NCI-H2196 treated with DMSO at 0.1 percent for 48 hours (cell line): ENCODE results near the gene MDFIC2.
"Not testable (repeated sequence)": the region's sequence is repeated elsewhere in the genome, so short reads cannot be mapped to it uniquely, and the experiment has no call there.

ENCODE experiments used
- DNase-seq: peaks from one replicate; lab custom pipeline; 2025; ENCODE audit not compliant: unreplicated experiment; lab: John Stamatoyannopoulos, UW

The MDFIC2 gene

GRCh38 chr3:70312336-70312735, at the start of gene MDFIC2:
MDFIC2 (minus strand) TSS chr3:70312638; CDS start chr3:70311973, 665 bp downstream.
- DNase-seq: no peak

DNA sequence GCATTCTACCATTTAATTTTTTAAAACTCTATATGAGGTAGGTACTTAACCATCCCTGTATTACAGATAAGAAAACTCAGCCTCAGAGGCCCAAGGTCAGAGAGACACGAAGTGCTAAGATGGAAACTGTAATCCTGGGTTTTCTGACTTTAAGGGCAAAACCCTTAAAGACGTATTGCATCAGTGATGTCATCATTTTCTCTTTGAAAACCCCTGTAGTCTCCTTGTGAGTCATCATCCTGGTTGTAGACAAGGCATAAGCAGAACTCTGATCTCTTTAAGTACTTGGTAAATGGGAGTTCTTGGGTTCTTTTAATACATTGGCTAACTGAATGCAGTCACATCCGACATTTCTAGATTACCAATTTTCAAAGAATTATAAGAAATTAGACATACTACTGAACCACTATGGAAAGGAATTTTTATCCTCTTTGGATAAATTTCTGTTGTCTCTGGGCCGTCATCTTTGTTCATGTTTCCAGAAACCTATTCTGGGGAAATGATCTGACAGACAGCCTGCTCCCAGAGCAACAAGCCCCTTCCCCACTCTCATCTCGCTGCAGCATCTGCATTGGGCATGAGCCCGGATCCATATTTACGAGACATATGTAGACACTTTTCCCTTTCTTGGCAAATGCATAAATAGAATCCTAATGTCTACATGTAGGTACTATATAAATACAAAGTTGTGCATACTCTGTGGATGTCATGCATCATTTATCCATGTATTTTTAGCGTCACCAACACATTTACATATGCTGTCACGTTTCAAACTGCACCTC, 48.7 kb upstream of the MDFIC2 start:
- no peak for DNase-seq

DNA sequence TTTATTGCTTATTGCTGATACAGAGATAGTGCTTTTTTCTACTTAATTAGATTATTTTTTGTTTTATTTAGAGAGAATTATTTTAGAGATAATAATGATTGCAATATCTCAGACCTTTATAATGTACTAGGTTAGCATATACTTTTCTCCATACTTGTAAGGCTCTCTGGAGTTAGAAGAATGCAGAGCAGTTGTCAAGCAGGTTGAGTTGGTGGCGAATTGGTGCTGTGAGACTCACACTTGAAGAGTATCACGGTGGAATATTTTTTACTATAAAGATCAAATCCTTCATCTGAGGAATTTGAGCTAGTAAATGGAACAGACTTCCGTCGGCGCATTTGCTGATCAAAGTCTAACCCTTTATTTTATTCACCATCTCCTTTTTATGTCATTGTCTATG, 47.3 kb upstream of the MDFIC2 start:
- DNase-seq: no peak

DNA sequence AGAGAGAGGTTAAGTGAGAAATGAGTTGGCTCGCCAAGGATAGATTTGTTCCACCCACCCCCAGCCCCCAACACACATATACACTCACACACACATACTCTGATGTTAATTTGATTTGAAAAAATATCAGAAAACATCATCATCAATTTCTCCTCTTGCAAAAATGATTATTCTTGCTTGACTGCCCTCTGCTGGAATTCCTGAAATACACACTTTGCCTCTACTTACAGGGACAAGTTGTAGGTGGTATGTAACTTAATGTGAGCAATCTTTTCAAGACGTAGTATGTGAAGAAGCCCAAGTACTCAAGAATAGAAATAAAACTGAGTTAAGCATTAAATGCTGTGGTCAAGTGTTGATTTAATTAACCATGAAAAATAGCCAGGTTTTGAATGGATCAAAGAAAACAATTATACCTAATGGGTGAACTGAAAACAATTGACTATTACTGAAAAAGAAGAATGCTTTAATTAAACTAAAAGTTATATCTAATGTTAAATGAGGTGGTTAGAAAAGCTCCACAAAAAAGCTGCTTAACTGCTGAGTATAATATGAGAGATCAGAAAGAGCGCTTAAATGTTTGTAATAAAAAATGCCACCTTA, 46.6 kb upstream of the MDFIC2 start:
- DNase-seq: no peak

- no peak for DNase-seq
Measured at GRCh38 chr3:70352215-70352614, 39.8 kb upstream of the MDFIC2 start.

DNA sequence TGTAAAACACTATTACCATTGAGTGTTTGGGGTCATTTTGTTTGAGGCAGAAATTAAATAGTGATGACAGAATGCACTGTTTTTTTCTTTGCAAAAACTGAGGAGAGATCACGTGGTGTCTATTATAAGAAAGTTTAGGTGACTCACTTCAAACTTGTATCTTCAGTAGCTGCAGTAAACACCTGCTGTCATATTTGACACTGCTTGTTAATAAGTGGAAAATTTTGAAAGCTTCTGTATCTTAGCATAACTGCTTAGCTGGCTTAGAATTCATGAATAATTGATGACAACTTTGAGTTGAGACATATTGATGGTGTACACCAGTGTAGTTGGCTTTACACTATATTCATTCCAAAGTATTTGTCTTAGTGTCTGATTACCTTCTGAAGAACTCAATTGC, 29.7 kb upstream of the MDFIC2 start:
- DNase-seq: no peak

GRCh38 chr3:70336885-70337284, 24.4 kb upstream of the MDFIC2 start:
- not testable (repeated sequence) for DNase-seq

DNA sequence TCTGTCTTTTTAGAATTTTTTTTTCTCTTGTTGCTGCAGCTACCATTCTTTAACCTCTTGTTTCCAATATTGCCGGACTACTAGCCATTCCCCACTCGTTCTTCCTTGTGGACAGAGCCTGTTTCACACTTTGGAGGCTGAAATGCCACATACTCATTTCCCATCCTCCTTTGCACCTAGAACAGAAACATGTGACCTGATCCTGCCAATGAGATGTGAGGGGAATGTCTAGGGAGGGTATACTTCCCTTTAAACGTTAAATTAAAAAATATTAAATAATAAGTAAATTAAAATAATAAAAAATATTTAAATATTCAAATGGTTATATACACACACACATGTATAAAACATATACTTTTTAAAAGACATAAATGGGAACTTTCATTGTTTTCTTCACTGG, 20.6 kb upstream of the MDFIC2 start:
- no peak for DNase-seq

- no peak for DNase-seq
Measured at GRCh38 chr3:70315021-70315420, 2.6 kb upstream of the MDFIC2 start.

- no peak for DNase-seq
Measured at GRCh38 chr3:70310809-70311208, 1.6 kb downstream of the MDFIC2 start.

- DNase-seq: no peak
Measured at GRCh38 chr3:70309591-70309990, 2.8 kb downstream of the MDFIC2 start.

- no peak for DNase-seq
Measured at GRCh38 chr3:70308760-70309159, 3.7 kb downstream of the MDFIC2 start.

- no peak for DNase-seq
Measured at GRCh38 chr3:70306736-70307135, 5.7 kb downstream of the MDFIC2 start.

- DNase-seq: no peak
Measured at GRCh38 chr3:70298385-70298784, 14.1 kb downstream of the MDFIC2 start.

DNA sequence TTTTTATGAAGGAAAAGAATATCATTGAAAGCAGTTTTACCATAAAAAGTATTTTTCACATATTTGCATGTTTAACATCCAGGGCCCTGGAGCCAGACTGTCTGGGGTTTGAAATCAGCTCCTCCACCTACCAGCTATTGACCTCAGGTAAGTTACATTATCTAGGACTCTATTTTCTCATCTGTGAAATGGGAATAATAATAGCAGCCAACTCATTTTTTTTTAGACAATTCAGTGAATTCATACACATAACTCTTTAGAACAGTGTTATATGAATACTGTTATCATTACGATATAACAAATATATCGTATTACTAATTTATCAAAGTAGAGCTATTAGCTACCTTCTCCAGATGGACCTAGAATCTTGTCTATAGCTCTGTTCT, 21.3 kb downstream of the MDFIC2 start:
- DNase-seq: no peak

DNA sequence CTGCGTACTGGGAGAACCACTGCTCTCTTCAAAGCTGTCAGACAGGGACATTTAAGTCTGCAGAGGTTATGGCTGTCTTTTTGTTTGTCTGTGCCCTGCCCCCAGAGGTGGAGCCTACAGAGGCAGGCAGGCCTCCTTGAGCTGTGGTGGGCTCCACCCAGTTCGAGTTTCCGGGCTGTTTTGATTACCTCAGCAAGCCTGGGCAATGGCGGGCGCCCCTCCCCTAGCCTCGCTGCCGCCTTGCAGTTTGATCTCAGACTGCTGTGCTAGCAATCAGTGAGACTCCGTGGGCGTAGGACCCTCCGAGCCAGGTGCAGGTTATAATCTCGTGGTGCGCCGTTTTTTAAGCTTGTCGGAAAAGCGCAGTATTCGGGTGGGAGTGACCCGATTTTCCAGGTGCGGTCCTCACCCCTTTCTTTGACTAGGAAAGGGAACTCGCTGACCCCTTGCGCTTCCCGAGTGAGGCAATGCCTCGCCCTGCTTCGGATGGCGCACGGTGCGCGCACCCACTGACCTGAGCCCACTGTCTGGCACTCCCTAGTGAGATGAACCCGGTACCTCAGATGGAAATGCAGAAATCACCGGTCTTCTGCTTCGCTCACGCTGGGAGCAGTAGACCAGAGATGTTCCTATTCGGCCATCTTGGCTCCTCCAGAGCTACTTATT, 21.9 kb downstream of the MDFIC2 start:
- not testable (repeated sequence) for DNase-seq

DNA sequence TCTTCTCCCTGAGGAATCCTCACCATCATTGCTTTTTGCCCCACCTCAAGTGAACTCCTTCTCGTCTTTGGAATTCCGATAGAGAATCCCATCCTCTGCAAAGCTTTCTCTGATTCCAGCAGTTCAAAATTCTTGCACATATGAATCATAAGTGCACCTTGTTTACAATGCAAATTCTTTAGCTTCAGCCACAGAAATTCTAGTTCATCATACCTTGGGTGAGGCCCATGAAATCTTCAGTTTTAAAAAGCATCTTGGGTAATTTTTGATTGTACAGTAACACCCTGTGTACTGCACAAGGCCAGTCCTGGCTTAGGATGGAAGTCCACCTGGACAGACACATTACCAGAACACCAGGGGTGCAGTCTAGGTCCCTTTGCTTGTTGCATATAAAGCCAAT, 30.8 kb downstream of the MDFIC2 start:
- no peak for DNase-seq

GRCh38 chr3:70277304-70277703, 35.1 kb downstream of the MDFIC2 start:
- DNase-seq: no peak

GRCh38 chr3:70276901-70277300, 35.5 kb downstream of the MDFIC2 start:
- DNase-seq: no peak

- no peak for DNase-seq
Measured at GRCh38 chr3:70273492-70273891, 38.9 kb downstream of the MDFIC2 start.

DNA sequence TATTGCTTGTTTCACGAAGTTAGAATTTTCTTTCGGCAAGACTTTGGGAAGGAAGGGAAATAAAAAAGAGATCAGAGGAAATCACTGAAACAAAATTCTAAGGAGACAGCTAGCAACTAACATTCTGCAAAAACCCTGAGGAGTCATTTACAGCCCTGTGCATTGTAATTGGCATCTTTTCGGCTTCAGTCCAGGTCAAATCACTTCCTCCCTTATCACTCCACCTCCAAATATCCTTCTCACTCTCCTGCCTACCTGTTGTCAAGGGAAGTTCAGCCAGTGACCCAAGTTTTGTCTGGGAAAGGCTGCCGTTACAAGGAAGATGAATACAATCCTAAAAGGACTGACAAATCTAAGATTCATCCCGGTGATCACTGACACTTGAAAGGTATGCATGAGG, 39.6 kb downstream of the MDFIC2 start:
- DNase-seq: no peak

DNA sequence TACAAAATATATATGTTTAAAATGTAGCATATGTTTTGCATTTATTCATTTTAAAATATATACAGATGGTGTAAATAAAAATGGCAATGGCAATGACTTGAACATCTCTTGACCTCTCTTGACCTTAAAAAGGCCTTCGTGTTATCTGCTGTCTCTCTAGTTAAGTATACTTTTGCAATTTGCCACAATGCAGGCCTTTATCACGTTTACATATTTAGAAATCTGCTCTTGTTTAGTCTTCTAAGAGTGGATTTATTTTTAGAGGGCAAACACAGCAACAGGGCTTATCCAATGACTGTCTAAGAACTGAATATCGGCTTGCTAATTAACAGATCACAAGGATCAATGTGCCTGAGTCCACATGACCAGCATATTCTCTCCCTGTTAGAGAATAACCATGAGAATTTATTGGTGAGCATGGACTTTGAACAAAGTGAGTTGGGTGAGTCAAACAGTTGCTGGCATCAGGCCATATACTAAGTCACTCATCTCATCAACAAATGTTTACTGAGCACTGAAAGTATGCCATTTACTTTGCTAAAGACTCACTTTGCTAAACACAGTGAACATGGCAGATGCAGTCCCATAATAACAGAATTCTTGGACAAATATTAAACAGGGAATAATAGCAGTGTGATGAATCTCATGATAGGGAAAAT, 48.2 kb downstream of the MDFIC2 start:
- DNase-seq: no peak
